NCI-H187 treated with DMSO at 0.1 percent for 48 hours (cell line): ENCODE measurements around the gene HS6ST3.
A peak's percentile ranks its signal among the peaks of the same experiment; 100 is the strongest.
"Not testable (repeated sequence)": the region's sequence is repeated elsewhere in the genome, so short reads cannot be mapped to it uniquely, and the experiment has no call there.

Experiments
- DNase-seq: peaks from one replicate; lab custom pipeline; 2025; lab: John Stamatoyannopoulos, UW

Gene HS6ST3

GRCh38 chr13:96431044-96431581, 341.2 kb downstream of the HS6ST3 start:
- DNase-seq = no peak

DNA sequence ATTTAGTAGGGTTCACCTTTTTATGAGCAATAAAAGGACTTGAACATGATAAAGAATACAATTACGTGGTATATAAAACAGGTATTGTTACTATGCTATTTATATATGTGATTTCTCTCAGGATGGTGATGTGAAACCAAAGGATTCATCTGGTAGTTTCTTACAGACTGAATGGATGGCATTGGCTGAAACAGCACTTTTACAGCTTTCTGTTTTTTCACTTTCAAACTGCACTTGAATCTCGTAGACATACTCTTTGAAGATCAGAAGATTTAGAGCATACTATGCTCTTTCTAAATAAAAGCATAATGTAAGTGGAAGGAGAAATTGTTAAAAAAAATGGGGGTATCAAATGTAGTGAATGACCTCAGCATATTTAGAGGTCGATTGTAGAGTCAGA, 354.8 kb downstream of the HS6ST3 start:
- no peak for DNase-seq

GRCh38 chr13:96449920-96450319, 360.0 kb downstream of the HS6ST3 start:
- DNase-seq = no peak

DNA sequence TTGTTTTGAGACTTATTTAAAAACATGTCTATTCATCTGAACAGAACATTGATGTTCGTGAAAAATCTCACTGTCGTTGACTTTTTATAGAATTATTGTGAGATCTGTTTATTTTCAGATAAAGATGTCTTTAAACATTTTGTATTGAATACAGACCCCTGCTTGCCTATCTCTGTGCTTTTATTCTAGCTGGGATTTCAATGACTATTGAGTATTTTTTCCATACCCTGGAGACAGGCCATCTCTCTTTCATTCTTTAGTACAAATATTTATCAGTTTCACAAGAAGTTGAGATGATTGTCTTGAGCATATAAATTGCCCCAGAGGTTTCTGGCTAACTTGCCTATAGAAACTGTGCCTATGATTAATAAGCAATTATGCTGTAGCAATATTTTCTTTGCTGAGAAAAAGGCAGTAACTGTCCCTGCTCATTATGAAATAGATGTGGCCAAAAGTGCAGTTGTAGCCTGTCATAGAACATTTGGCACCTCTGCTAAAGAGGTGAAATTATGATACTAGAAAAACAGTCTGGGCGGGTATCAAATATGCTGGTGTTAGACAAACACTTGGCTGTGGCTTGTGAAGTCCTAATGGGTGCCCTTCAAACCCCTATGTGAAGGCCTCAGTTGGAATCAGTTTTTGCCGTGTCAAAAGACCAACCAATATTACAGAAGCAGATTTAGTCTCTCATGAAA, 360.6 kb downstream of the HS6ST3 start:
- no peak for DNase-seq

DNA sequence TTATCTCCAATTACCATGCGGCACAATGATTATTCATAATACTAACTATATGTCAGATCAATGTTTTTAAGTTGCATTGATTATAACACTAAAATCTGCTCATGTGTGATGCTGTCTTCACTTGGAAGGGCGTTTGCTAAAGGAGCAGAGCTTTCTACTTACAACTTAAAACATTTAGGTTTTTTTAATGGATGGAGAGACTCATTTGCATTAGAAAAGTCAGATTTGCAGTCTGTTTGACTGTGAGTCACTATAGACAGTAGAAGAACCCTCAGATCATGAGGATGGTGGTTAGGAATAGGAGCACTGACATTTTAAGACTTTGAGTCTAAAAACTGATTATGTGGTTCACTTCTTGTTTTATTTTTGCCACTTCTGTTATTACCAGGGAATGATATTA, 364.6 kb downstream of the HS6ST3 start:
- no peak for DNase-seq

DNA sequence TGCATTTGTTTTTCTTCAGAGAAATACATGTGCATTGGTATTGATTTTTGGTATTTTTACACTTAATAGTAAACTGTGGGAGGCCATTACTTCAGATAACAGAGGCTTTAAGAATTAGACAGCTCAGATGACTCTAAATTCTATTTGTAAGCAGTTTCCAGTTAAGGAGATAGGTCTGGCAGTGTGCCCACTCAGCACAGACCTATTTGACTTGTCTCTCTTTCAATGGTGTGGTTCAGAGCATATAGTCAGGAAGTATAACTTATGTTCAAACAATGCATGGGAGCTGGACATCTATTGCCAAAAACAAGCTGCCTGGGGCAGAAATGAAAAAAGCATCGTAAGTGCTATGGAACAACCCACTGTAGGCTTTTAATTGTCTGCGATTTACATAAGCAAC, 370.7 kb downstream of the HS6ST3 start:
- DNase-seq = no peak

DNA sequence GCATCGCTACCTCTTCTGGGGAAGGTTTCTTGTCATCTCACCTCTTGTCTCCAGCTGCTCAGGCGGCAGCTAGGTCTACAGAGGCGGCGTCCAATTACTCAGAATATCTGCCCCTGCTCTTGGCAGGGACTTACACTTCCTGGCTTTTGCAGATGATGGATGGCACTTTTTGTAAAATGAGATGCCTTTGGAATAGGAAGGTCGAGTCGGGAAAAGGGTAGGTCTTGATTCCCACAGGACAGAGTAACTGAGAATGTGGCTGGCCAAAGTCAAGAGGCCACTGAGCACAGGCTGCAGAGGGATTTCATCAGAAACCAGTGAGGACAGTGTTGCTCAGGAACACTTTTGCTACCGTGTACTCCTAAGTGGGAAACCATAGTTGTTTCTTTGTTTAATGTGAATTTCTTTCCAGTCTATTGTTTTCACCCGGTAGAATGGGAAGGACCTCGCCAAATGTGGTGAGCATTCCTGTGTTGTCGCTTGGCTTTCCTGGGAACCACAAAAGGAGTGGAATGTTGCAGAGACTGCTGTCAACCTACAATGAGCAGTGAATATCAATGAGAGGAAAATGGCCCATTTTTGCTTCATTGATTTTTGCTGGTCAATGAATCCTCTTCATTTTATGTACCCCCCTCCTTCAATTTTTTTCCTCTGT, 383.7 kb downstream of the HS6ST3 start:
- peak; percentile 69 for DNase-seq

- no peak for DNase-seq
Measured at GRCh38 chr13:96474181-96474557, 384.3 kb downstream of the HS6ST3 start.

DNA sequence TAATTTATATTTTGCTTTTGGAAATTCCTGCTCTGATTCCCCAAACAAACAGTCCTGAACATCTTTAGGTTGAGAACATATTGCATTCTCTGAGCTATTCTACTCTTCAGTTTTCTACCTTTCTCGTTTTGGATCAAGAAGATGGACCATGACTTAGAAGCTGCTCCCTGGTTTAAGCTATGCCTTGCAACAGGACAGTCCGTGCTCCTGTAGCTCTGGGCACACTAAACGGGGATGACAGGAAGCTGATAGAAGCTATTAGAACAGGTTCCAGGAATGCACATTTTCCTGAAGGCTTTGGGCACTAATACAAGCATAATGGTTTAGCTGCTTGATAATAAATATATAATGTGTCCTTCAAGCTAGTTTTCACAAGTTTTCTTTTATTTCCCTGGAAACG, 385.2 kb downstream of the HS6ST3 start:
- no peak for DNase-seq

DNA sequence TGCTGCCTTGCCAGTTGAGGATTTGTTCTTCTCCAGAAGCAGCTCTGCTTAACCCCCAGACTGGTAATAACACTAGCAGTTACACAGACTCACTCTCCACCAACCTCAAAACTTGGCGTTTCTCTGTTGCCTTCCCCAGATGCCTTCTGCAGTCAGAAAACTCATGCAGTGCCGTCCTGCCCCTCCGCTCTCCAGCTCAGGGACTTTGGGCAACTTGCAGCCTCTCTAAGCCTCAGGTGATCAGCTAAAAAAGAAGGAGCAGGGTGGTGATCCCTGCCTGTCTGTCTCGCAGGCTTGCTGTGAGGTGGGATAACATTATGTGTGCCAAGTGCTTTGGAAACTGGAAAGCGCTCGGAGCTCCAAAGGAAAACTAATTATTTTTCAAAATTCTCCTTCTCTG, 391.6 kb downstream of the HS6ST3 start:
- no peak for DNase-seq

- peak; percentile 9 for DNase-seq
Measured at GRCh38 chr13:96490496-96490989, 400.6 kb downstream of the HS6ST3 start.

GRCh38 chr13:96491103-96491502, 401.2 kb downstream of the HS6ST3 start:
- DNase-seq = no peak

DNA sequence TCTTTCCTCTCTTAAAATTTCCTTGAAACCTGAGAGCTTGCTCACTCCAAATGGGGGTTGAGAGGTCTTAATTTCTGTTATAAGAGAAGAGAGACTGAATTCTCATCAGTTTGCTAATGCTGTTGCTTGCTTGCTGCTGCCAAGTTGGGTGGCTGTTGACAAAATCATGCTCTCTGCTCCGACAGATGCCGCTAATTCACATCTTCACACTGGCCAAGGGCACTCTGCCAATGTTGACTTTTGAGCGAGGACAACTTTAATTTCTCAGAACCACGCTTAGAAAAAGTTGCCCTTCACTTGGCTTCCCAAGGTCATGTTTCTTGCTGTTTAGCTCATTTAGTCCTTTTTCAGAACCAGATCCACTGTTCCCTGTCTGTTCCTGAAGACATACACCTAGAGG, 402.9 kb downstream of the HS6ST3 start:
- DNase-seq = no peak

DNA sequence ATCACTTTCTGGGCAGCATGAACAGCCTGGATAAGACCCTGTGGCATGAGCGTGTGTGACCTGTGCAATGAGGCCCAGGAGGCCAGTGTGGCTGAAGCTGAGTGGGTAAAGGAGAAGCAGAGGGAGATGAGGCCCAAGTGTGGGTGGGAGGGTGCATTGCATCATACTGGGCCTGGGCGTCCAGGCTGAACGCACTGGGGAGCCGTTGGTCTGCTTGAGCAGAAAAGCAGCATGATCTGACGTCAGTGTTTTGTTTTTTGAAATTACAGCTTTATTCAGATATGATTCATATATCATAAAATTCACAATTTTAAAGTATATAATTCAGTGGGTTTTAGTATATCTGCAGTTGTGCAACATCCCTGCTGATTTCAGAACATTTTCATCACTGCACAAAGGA, 409.7 kb downstream of the HS6ST3 start:
- DNase-seq = no peak

GRCh38 chr13:96500953-96501352, 411.0 kb downstream of the HS6ST3 start:
- DNase-seq = no peak

- DNase-seq = no peak
Measured at GRCh38 chr13:96503481-96503880, 413.6 kb downstream of the HS6ST3 start.

DNA sequence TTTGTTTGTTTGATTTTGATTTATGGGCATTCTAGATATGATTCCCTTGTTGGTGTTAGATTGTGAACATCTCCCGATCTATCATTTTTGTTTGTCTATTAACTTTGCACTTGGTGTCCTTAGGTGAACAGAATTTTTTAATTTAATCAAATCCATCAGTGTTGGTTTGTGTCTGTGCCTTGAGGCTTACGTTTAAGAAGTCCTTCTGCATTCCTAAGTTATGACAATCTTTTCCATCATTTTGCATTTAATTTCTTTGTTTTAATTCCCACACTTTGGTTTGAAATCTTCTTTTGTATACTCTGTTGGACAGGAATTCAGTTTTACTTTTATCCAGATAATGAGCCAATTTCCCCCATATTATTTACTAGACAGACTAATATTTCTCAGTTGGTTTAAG, 421.7 kb downstream of the HS6ST3 start:
- DNase-seq = no peak

GRCh38 chr13:96519380-96519779, 429.5 kb downstream of the HS6ST3 start:
- no peak for DNase-seq

GRCh38 chr13:96524398-96525020, 434.6 kb downstream of the HS6ST3 start:
- not testable (repeated sequence) for DNase-seq

DNA sequence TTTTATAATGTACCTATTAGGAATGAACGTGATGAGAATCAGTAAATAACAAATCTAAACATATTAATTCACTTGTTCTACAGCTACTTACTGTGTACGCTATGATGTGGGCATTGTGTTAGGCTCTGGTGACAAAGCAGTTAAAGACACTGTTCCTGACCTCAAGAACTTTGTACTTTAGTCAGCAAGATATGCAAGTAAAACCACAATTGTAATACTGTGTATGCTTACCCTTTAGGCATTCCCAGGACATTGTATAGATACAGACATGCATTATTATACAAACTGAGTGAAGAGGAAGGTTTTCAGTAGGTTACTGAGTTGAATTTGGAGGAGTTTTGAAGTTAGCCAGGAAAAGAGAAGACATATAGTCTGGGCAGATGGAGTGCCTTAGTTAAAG, 435.8 kb downstream of the HS6ST3 start:
- no peak for DNase-seq

GRCh38 chr13:96527497-96527896, 437.6 kb downstream of the HS6ST3 start:
- DNase-seq = no peak

DNA sequence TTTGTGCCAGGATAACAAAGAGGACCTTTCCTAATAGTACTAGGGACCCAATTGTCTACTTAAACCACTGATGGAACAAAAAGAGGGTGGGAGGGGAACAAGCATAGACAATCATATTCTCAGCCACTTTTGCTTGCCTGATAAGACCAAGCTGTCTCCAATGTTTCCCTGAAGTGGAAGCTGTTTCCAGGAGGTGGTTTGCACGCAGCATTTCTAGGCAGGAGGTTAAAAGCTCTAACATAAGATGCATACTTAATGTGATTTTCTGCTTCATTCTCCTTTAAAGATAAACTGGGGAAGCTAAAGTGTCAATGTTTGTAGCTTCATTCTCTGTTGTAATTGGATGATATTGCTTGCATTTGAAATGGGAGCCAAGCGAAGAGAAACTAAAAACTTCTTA, 442.9 kb downstream of the HS6ST3 start:
- DNase-seq = no peak

DNA sequence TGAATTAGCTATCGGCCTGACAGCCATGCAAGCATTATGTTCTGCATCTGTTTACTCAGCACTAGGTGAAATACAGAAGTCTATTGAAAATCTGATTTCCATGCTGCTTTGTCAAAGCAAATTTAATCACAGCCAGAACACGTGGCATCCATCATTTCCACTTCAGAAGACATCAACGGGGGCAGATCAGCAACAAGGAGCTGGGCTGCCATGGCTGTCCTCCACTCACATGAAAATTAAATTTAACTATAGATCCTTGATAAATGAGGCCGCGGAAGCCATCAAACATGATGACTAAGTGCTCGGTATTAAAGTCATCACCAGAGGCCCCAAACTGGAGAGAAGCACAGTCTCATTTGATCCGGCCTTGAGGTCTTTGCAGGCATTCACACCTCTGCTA, 443.5 kb downstream of the HS6ST3 start:
- no peak for DNase-seq
